Measurements from ENCODE around the gene PTPRN.

The PTPRN gene

DNA sequence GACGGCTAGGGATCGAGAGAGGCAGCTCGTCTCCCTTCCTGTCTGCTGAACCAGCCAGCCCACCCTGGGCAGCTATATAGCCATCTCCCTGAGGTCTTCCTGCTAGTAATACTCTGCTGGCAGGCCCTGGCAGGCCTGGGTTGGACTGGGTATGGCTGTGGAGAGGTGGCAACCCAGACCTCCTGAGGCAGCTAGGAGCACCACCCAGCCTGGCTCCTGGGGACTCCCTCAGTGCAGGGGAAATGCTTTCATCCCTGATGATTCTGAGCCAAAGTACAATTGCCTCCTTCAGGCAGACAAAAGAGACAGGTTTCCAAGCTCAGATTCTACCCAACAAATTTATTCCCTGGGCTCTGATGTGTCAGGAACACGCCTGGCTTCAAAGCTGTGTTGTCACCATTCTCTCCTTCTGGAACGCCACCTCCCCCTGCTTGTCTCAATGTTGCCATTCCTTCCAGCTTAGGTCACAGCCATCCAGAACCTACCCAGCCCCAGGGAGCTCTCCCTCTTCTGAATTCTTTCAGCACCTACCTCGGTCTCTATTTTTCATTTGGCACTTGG, 34.8 kb downstream of the PTPRN start:
- peak; percentile 98 for DNase-seq
- Histone ChIP-seq H3K56ac (ENCODE audit: low read length) (peak overlapping the region; percentile 49), H3K4me3 (ENCODE audit: low read length) (no peak overlapping the region), H3K27ac (ENCODE audit: low read depth, low read length) (peak overlapping the region; percentile 88), H2BK15ac (replicated peaks; ENCODE audit: low read depth) (no peak overlapping the region), H3K18ac (ENCODE audit: low read length) (peak overlapping the region; percentile 17), H3K4ac (ENCODE audit: low read depth, low read length) (peak overlapping the region; percentile 4), H3K4me2 (ENCODE audit: low read length) (no peak overlapping the region), H3K4me1 (ENCODE audit: control insufficient read depth, low read depth, low read length) (peaks cover 10% of the 10 kb centered on the region), H2BK5ac (ENCODE audit: low read length) (no peak overlapping the region), H3K79me1 (ENCODE audit: low read length) (no peaks in the 10 kb centered on the region), H4K5ac (ENCODE audit: low read length) (no peak overlapping the region), H2BK120ac (ENCODE audit: low read depth, low read length) (no peak overlapping the region), H3K23ac (ENCODE audit: low read length) (no peak overlapping the region), H3K9ac (ENCODE audit: low read length) (no peak overlapping the region), H3K79me2 (ENCODE audit: control insufficient read depth, insufficient read depth, low read length) (no peaks in the 10 kb centered on the region), H3K36me3 (ENCODE audit: control insufficient read depth, insufficient read depth, low read length) (no peaks in the 10 kb centered on the region), H2AK5ac (ENCODE audit: low read length) (no peak overlapping the region), H4K8ac (ENCODE audit: low read depth, low read length) (no peak overlapping the region), H3K27me3 (ENCODE audit: insufficient read depth, low read length, poor library complexity) (no peaks in the 10 kb centered on the region)
- WGBS (ENCODE audit: extremely low coverage, insufficient coverage, low lambda C conversion rate) = no CpG with 5 or more reads among the region's 6 CpGs

DNA sequence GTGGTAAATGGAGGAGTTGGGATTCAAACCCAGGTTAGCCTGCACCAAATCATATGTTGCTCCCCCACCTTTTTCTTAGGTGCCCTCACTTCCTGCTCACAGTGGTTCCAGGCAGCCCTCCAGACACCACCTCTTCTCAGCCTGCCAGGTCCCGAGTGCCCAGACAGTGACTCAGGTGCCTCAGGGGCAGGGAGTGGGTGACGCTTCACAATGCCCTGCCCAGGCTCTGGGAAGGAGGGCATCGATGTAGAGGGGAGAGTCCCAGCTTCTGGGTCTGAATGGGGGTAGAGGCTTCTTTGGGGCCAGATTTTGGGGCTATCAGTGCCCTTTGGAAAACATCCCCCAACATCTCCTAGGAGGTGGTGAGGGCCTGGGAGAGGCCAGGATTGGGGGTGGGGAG, 35.3 kb downstream of the PTPRN start:
- no peaks in the 10 kb centered on the region for H3K79me1 ChIP-seq (ENCODE audit: low read length)
- H4K5ac ChIP-seq (ENCODE audit: low read length) = no peak overlapping the region
- H3K27me3 ChIP-seq (ENCODE audit: insufficient read depth, low read length, poor library complexity) = no peaks in the 10 kb centered on the region
- DNase-seq = peak; percentile 86
- H3K36me3 ChIP-seq (ENCODE audit: control insufficient read depth, insufficient read depth, low read length) = no peaks in the 10 kb centered on the region
- H3K18ac ChIP-seq (ENCODE audit: low read length) = peak overlapping the region; percentile 17
- no peak overlapping the region for H3K9ac ChIP-seq (ENCODE audit: low read length)
- no peak overlapping the region for H3K23ac ChIP-seq (ENCODE audit: low read length)
- peak overlapping the region; percentile 49 for H3K56ac ChIP-seq (ENCODE audit: low read length)
- H3K4me2 ChIP-seq (ENCODE audit: low read length) = no peak overlapping the region
- no peak overlapping the region for H2AK5ac ChIP-seq (ENCODE audit: low read length)
- H2BK120ac ChIP-seq (ENCODE audit: low read depth, low read length) = no peak overlapping the region
- H3K4me1 ChIP-seq (ENCODE audit: control insufficient read depth, low read depth, low read length) = peaks cover 10% of the 10 kb centered on the region
- H3K27ac ChIP-seq (ENCODE audit: low read depth, low read length) = peak overlapping the region; percentile 88
- H3K4me3 ChIP-seq (ENCODE audit: low read length) = no peak overlapping the region
- no CpG with 5 or more reads among the region's 3 CpGs for WGBS (ENCODE audit: extremely low coverage, insufficient coverage, low lambda C conversion rate)
- H3K79me2 ChIP-seq (ENCODE audit: control insufficient read depth, insufficient read depth, low read length) = no peaks in the 10 kb centered on the region
- H4K8ac ChIP-seq (ENCODE audit: low read depth, low read length) = no peak overlapping the region
- H3K4ac ChIP-seq (ENCODE audit: low read depth, low read length) = peak overlapping the region; percentile 4
- peak overlapping the region; percentile 6 for H2BK5ac ChIP-seq (ENCODE audit: low read length)
- no peak overlapping the region for H2BK15ac ChIP-seq (replicated peaks; ENCODE audit: low read depth)

DNA sequence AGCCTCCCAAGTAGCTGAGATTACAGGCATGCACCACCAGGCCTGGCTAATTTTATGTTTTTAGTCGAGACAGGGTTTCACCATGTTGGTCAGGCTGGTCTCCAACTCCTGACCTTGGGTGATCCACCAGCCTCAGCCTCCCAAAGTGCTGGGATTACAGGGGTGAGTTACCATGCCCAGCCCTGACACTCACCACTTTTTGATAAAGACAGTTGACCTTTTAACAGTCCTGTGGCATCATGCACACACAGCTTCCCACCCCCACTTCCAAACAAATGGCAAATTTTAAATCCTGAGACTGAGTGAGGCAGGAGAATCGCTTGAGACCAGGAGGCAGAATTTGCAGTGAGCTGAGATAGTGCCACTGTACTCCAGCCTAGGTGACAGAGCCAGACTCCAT, 36.2 kb downstream of the PTPRN start:
- Histone ChIP-seq H2BK5ac (ENCODE audit: low read length) (no peak overlapping the region), H2BK15ac (replicated peaks; ENCODE audit: low read depth) (no peak overlapping the region), H3K9ac (ENCODE audit: low read length) (no peak overlapping the region), H3K56ac (ENCODE audit: low read length) (no peak overlapping the region), H3K23ac (ENCODE audit: low read length) (no peak overlapping the region), H3K4me2 (ENCODE audit: low read length) (no peak overlapping the region), H3K4me3 (ENCODE audit: low read length) (no peak overlapping the region), H2AK5ac (ENCODE audit: low read length) (no peak overlapping the region), H3K27me3 (ENCODE audit: insufficient read depth, low read length, poor library complexity) (no peaks in the 10 kb centered on the region), H3K4ac (ENCODE audit: low read depth, low read length) (peak overlapping the region; percentile 6), H4K5ac (ENCODE audit: low read length) (no peak overlapping the region), H3K27ac (ENCODE audit: low read depth, low read length) (no peak overlapping the region), H2BK120ac (ENCODE audit: low read depth, low read length) (no peak overlapping the region), H3K79me1 (ENCODE audit: low read length) (no peaks in the 10 kb centered on the region), H3K79me2 (ENCODE audit: control insufficient read depth, insufficient read depth, low read length) (no peaks in the 10 kb centered on the region), H3K36me3 (ENCODE audit: control insufficient read depth, insufficient read depth, low read length) (no peaks in the 10 kb centered on the region), H4K8ac (ENCODE audit: low read depth, low read length) (no peak overlapping the region), H3K4me1 (ENCODE audit: control insufficient read depth, low read depth, low read length) (peaks cover 3% of the 10 kb centered on the region), H3K18ac (ENCODE audit: low read length) (no peak overlapping the region)
- DNase-seq = no peak
- no CpG with 5 or more reads among the region's 2 CpGs for WGBS (ENCODE audit: extremely low coverage, insufficient coverage, low lambda C conversion rate)

DNA sequence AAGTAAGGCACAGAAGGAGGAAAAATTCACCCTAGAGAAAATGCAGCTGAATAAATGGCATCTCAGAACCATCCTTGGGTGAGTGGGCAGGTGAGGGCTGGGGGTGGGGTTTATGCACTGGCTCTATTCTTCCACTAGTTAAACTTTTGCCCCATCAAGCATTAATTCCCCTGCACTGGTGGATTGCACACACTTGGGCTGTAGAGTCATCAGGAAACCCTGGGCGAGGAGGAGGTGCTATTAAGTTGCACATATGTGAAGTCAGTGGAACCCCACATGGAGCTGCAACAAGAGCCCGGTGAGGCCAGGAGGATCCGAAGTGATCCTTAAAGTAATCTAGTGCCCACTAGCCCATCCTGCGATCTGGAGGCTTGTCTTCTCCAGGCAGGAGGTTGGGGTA, 36.8 kb downstream of the PTPRN start:
- no peak overlapping the region for H2AK5ac ChIP-seq (ENCODE audit: low read length)
- H2BK15ac ChIP-seq (replicated peaks; ENCODE audit: low read depth) = no peak overlapping the region
- WGBS (ENCODE audit: extremely low coverage, insufficient coverage, low lambda C conversion rate) = no CpG with 5 or more reads among the region's 4 CpGs
- no peak overlapping the region for H2BK5ac ChIP-seq (ENCODE audit: low read length)
- H4K8ac ChIP-seq (ENCODE audit: low read depth, low read length) = no peak overlapping the region
- H3K4me1 ChIP-seq (ENCODE audit: control insufficient read depth, low read depth, low read length) = peaks cover 2% of the 10 kb centered on the region
- H3K9ac ChIP-seq (ENCODE audit: low read length) = no peak overlapping the region
- no peaks in the 10 kb centered on the region for H3K27me3 ChIP-seq (ENCODE audit: insufficient read depth, low read length, poor library complexity)
- H3K4ac ChIP-seq (ENCODE audit: low read depth, low read length) = no peak overlapping the region
- H3K23ac ChIP-seq (ENCODE audit: low read length) = no peak overlapping the region
- no peak overlapping the region for H3K27ac ChIP-seq (ENCODE audit: low read depth, low read length)
- no peaks in the 10 kb centered on the region for H3K36me3 ChIP-seq (ENCODE audit: control insufficient read depth, insufficient read depth, low read length)
- H3K79me2 ChIP-seq (ENCODE audit: control insufficient read depth, insufficient read depth, low read length) = no peaks in the 10 kb centered on the region
- no peak overlapping the region for H4K5ac ChIP-seq (ENCODE audit: low read length)
- no peak overlapping the region for H3K18ac ChIP-seq (ENCODE audit: low read length)
- no peak overlapping the region for H3K4me2 ChIP-seq (ENCODE audit: low read length)
- no peak overlapping the region for H3K56ac ChIP-seq (ENCODE audit: low read length)
- no peaks in the 10 kb centered on the region for H3K79me1 ChIP-seq (ENCODE audit: low read length)
- H2BK120ac ChIP-seq (ENCODE audit: low read depth, low read length) = no peak overlapping the region
- H3K4me3 ChIP-seq (ENCODE audit: low read length) = no peak overlapping the region
- DNase-seq = no peak

DNA sequence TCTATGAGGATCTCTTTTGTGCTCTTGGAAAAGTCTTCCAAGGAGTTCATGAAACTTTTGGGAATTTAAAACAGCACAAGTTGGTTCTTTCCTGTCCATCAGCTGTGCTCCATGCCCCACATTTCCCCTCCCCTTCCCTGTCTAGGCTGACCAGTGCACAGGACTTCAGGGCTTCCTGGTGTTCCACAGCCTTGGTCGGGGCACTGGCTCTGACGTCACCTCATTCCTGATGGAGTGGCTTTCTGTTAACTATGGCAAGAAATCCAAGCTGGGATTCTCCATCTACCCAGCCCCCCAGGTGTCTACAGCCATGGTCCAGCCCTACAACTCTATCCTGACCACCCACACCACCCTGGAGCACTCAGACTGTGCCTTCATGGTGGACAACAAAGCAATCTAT, 38.2 kb downstream of the PTPRN start:
- Histone ChIP-seq H3K4me3 (ENCODE audit: low read length) (no peak overlapping the region), H3K23ac (ENCODE audit: low read length) (no peak overlapping the region), H3K56ac (ENCODE audit: low read length) (no peak overlapping the region), H3K4me1 (ENCODE audit: control insufficient read depth, low read depth, low read length) (peaks cover 2% of the 10 kb centered on the region), H2BK15ac (replicated peaks; ENCODE audit: low read depth) (no peak overlapping the region), H2AK5ac (ENCODE audit: low read length) (no peak overlapping the region), H3K9ac (ENCODE audit: low read length) (no peak overlapping the region), H3K18ac (ENCODE audit: low read length) (no peak overlapping the region), H3K27me3 (ENCODE audit: insufficient read depth, low read length, poor library complexity) (no peaks in the 10 kb centered on the region), H3K79me2 (ENCODE audit: control insufficient read depth, insufficient read depth, low read length) (no peaks in the 10 kb centered on the region), H3K79me1 (ENCODE audit: low read length) (no peaks in the 10 kb centered on the region), H3K27ac (ENCODE audit: low read depth, low read length) (no peak overlapping the region), H3K4ac (ENCODE audit: low read depth, low read length) (no peak overlapping the region), H4K5ac (ENCODE audit: low read length) (no peak overlapping the region), H3K36me3 (ENCODE audit: control insufficient read depth, insufficient read depth, low read length) (no peaks in the 10 kb centered on the region), H3K4me2 (ENCODE audit: low read length) (no peak overlapping the region), H2BK5ac (ENCODE audit: low read length) (no peak overlapping the region), H2BK120ac (ENCODE audit: low read depth, low read length) (no peak overlapping the region), H4K8ac (ENCODE audit: low read depth, low read length) (no peak overlapping the region)
- no CpG with 5 or more reads among the region's 2 CpGs for WGBS (ENCODE audit: extremely low coverage, insufficient coverage, low lambda C conversion rate)
- DNase-seq = no peak

DNA sequence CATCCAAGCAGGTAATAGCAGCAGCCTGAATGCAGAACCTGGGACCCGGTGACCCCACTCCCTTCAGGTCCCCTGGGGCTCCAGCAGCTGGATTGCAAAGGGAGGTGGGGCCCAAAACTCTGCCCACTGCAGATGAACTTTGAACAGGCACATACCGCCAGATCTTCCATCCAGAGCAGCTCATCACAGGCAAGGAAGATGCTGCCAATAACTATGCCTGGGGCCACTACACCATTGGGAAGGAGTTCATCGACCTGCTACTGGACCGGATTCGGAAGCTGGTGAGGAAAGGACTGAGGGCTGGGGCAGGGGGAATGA, 39.2 kb downstream of the PTPRN start:
- H3K36me3 ChIP-seq (ENCODE audit: control insufficient read depth, insufficient read depth, low read length) = no peaks in the 10 kb centered on the region
- DNase-seq = no peak
- no peak overlapping the region for H2BK5ac ChIP-seq (ENCODE audit: low read length)
- no peaks in the 10 kb centered on the region for H3K79me2 ChIP-seq (ENCODE audit: control insufficient read depth, insufficient read depth, low read length)
- no peak overlapping the region for H3K27ac ChIP-seq (ENCODE audit: low read depth, low read length)
- no peak overlapping the region for H3K23ac ChIP-seq (ENCODE audit: low read length)
- no peak overlapping the region for H2AK5ac ChIP-seq (ENCODE audit: low read length)
- no peaks in the 10 kb centered on the region for H3K79me1 ChIP-seq (ENCODE audit: low read length)
- no peak overlapping the region for H2BK120ac ChIP-seq (ENCODE audit: low read depth, low read length)
- no peak overlapping the region for H3K4me3 ChIP-seq (ENCODE audit: low read length)
- no CpG with 5 or more reads among the region's 5 CpGs for WGBS (ENCODE audit: extremely low coverage, insufficient coverage, low lambda C conversion rate)
- no peak overlapping the region for H4K8ac ChIP-seq (ENCODE audit: low read depth, low read length)
- no peak overlapping the region for H3K18ac ChIP-seq (ENCODE audit: low read length)
- no peak overlapping the region for H2BK15ac ChIP-seq (replicated peaks; ENCODE audit: low read depth)
- H3K4me1 ChIP-seq (ENCODE audit: control insufficient read depth, low read depth, low read length) = peaks cover 2% of the 10 kb centered on the region
- H3K56ac ChIP-seq (ENCODE audit: low read length) = no peak overlapping the region
- no peak overlapping the region for H3K4ac ChIP-seq (ENCODE audit: low read depth, low read length)
- H3K4me2 ChIP-seq (ENCODE audit: low read length) = no peak overlapping the region
- H4K5ac ChIP-seq (ENCODE audit: low read length) = no peak overlapping the region
- H3K27me3 ChIP-seq (ENCODE audit: insufficient read depth, low read length, poor library complexity) = no peaks in the 10 kb centered on the region
- no peak overlapping the region for H3K9ac ChIP-seq (ENCODE audit: low read length)

All from mesendoderm (in vitro differentiated cells).